Suprapubic skin (tissue), 4 donors: ENCODE data around the gene APOE.

Source experiments
- CTCF ChIP-seq, 2 donors: fragments of 200-600 bp in 1 of 2; fragments of 450-650 bp in 1 of 2; sonication (generic) in 1 of 2; IDR thresholded peaks; one replicate each; pipeline ENCODE4 v1.5.1; 2016 to 2019; ENCODE audit warnings: antibody characterized with exemption in 2 of 2, mild to moderate bottlenecking in 1 of 2, moderate library complexity in 1 of 2
- EP300 ChIP-seq: sonication (generic); formaldehyde crosslinking; IDR thresholded peaks from one replicate; pipeline ENCODE4 v1.6.1; 2017; ENCODE audit warnings: antibody characterized with exemption
- POLR2A ChIP-seq, 2 donors: fragments of 450-650 bp; IDR thresholded peaks; one replicate each; pipeline ENCODE4 v1.6.1; 2017; ENCODE audit warnings: antibody characterized with exemption in 2 of 2, mild to moderate bottlenecking in 2 of 2, moderate library complexity in 2 of 2
- POLR2AphosphoS5 ChIP-seq, 3 donors: sonication (generic); formaldehyde crosslinking; IDR thresholded peaks; one replicate each; pipeline ENCODE4 v1.6.1; 2017; ENCODE audit warnings: antibody characterized with exemption in 3 of 3

- TF ChIP-seq CTCF (IDR thresholded peaks at IDR 0.05) (no peak), POLR2AphosphoS5 (IDR thresholded peaks at IDR 0.05) (no peak), POLR2A (IDR thresholded peaks at IDR 0.05) (no peak), EP300 (no peak)
Measured at GRCh38 chr19:44909775-44910174, 4.2 kb downstream of the APOE start.
